Adrenal gland (tissue), 5 donors: ENCODE data around the gene LZTFL1.

ENCODE experiments used
- POLR2A ChIP-seq, 2 donors: fragments of 450-650 bp; IDR thresholded peaks; one replicate each; pipeline ENCODE4 v1.6.1; 2017; ENCODE audit warnings: antibody characterized with exemption in 2 of 2, mild to moderate bottlenecking in 2 of 2, moderate library complexity in 1 of 2
- TF ChIP-seq, protein P1 (sequence below), 6 experiments: fragments of 450-650 bp in 4 of 6; fragments of 200-600 bp in 2 of 6; sonication (generic) in 1 of 6; IDR thresholded peaks; 1 replicate in 5 of 6; 2 replicates in 1 of 6; pipeline versions ENCODE4 v1.5.1 to v1.8.0; 2016 to 2021; ENCODE audit warnings: antibody characterized with exemption in 6 of 6, mild to moderate bottlenecking in 2 of 6, moderate library complexity in 1 of 6
- donor health status: DM: no; HTN: no; CAD: no.

DNA sequence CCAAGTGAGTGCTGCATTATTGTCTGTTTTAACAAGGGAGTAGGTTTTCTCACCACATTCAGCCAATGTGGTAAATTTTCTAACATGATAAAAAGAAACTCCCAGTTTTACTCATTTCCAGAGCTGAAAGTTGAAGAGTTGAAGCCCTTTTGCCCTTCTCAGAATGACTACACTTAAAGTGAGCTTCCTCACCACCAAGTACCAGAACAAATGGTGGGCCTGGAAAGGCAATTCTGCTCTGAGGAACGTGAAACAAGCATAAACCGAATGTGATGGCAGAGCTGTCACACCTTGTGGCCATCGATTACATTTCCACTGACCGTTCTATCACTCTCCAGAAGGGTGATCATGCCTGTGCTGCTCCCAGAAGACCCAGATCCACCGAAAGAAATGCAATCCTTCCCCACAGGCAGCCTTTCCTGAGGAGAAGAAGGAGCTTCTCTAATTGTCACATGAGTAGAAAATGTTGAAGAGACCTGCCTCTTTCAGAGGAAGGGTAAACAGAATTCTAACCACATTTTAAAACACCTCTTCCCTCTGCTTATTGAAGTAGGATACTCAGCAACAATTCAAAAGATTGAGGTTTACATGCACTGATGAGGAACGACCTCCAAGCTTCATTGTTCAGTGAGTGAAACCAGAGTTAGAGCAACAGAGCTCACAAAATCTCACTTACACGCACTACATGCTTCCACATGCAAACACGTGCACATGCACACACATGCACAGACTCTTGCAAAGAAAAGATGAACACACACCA lies 23.0 kb upstream of the LZTFL1 start:
- TF ChIP-seq, protein P1, sequence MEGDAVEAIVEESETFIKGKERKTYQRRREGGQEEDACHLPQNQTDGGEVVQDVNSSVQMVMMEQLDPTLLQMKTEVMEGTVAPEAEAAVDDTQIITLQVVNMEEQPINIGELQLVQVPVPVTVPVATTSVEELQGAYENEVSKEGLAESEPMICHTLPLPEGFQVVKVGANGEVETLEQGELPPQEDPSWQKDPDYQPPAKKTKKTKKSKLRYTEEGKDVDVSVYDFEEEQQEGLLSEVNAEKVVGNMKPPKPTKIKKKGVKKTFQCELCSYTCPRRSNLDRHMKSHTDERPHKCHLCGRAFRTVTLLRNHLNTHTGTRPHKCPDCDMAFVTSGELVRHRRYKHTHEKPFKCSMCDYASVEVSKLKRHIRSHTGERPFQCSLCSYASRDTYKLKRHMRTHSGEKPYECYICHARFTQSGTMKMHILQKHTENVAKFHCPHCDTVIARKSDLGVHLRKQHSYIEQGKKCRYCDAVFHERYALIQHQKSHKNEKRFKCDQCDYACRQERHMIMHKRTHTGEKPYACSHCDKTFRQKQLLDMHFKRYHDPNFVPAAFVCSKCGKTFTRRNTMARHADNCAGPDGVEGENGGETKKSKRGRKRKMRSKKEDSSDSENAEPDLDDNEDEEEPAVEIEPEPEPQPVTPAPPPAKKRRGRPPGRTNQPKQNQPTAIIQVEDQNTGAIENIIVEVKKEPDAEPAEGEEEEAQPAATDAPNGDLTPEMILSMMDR (IDR thresholded peaks at IDR 0.05), result no peak
- no peak for TF ChIP-seq POLR2A (IDR thresholded peaks at IDR 0.05)
